BLaER1 treated with 17β-estradiol and CSF1 and Interleukin-3, amounts not matched to agents 10 nM and 100 nM (cell line): ENCODE results near the gene USP49.
A peak's percentile ranks its signal among the peaks of the same experiment; 100 is the strongest.

ENCODE experiments used
- H3K27ac ChIP-seq, 11 experiments: shearing (Covaris generic); formaldehyde crosslinking; 2 replicates each; pipeline ENCODE4 v1.8.1; 2022
- H3K27me3 ChIP-seq, 11 experiments: shearing (Covaris generic); formaldehyde crosslinking; 2 replicates each; pipeline ENCODE4 v1.8.1; 2022
- H3K36me3 ChIP-seq, 11 experiments: shearing (Covaris generic); formaldehyde crosslinking; 2 replicates each; pipeline ENCODE4 v1.8.1; 2022
- H3K4me1 ChIP-seq, 10 experiments: shearing (Covaris generic); formaldehyde crosslinking; 2 replicates each; pipeline ENCODE4 v1.8.1; 2022
- H3K4me2 ChIP-seq, 11 experiments: shearing (Covaris generic); formaldehyde crosslinking; 2 replicates each; pipeline ENCODE4 v1.8.1; 2022
- H3K4me3 ChIP-seq, 10 experiments: shearing (Covaris generic); formaldehyde crosslinking; 2 replicates each; pipeline ENCODE4 v1.8.1; 2022
- H3K9ac ChIP-seq, 11 experiments: shearing (Covaris generic); formaldehyde crosslinking; 2 replicates each; pipeline ENCODE4 v1.8.1; 2022
- H3K9me3 ChIP-seq, 11 experiments: shearing (Covaris generic); formaldehyde crosslinking; replicated peaks in 1 of 11; 2 replicates each; pipeline ENCODE4 v1.8.1; 2022
- H4K20me1 ChIP-seq, 11 experiments: shearing (Covaris generic); formaldehyde crosslinking; 2 replicates each; pipeline ENCODE4 v1.8.1; 2022
- Cebpa-rat ChIP-seq, 11 experiments: shearing (Covaris generic); IDR thresholded peaks; 2 replicates each; pipeline ENCODE4 v1.8.1; 2022

Gene USP49

DNA sequence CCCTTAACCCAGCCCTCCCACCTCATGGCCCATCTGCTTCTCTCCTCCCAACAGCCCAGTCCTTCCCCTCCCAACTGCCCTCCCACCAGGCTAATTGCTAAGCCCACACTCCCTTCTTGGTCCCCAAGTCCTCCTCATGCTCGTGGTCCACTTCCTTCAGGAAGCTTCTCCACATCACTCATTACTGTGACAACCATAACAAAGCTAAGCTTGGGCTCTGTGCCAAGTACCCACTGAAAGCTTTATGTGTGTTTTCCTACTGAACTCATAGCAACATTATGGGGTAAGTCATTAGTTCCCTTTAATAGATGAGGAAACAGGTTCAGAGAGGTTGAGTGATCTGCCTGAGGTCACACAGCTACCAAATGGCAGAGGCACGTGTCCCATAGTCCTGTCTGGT, 131.7 kb downstream of the USP49 start:
- Histone ChIP-seq H3K36me3 (no peaks in the 10 kb centered on the region), H3K27ac (no peak overlapping the region), H3K4me2 (no peak overlapping the region), H3K4me3 (no peak overlapping the region), H4K20me1 (no peaks in the 10 kb centered on the region), H3K4me1 (peaks cover 4 to 28% (median 16%) of the 10 kb centered on the region in 10 experiments), H3K27me3 (no peaks in the 10 kb centered on the region), H3K9me3 (no peaks in the 10 kb centered on the region), H3K9ac (no peak overlapping the region)
- TF ChIP-seq Cebpa-rat (IDR thresholded peaks at IDR 0.05), result no peak

DNA sequence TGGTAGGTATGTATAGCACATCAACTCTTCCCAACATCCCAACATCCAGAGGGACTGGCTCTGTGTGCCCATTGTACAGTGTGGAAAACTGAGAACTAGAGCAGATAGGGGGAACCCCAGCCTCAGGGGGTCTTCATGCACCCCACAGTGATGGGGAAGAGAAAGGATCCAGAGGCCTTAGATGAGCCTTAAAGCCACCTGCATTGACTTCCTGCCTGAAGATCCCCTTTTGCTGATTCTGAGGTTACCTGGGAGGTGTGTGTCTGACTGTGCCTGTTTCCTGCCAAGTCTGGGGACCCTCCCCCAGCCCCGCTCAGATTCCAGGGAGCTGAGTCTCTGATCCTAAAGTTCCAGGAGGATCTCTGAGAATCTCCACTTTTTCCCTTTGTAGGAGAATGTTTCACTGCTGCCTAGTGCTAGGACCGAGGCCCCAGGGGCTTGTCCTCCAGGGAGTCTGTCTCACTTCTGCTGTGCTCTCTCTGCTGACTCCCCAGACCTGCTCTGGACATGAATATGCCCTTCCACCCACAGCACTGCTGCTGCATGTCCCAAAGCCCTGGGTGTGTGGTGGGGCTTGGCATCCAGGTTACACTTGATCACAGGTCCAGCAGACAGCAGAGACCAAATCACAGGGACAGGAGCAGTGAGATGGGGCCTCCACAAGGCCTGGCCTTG, 135.1 kb downstream of the USP49 start:
- no peak for TF ChIP-seq Cebpa-rat (IDR thresholded peaks at IDR 0.05)
- Histone ChIP-seq H3K9me3 (no peaks in the 10 kb centered on the region), H3K4me2 (no peak overlapping the region), H3K9ac (peak overlapping the region in 3 of 11 experiments; percentile 11 to 13 (median 13); a peak in 2 of 22 replicates), H3K4me3 (no peak overlapping the region), H3K27ac (no peak overlapping the region), H3K4me1 (peaks cover 7 to 41% (median 26%) of the 10 kb centered on the region in 10 experiments; a peak in 17 of 20 replicates), H4K20me1 (no peaks in the 10 kb centered on the region), H3K36me3 (no peaks in the 10 kb centered on the region), H3K27me3 (no peaks in the 10 kb centered on the region)

DNA sequence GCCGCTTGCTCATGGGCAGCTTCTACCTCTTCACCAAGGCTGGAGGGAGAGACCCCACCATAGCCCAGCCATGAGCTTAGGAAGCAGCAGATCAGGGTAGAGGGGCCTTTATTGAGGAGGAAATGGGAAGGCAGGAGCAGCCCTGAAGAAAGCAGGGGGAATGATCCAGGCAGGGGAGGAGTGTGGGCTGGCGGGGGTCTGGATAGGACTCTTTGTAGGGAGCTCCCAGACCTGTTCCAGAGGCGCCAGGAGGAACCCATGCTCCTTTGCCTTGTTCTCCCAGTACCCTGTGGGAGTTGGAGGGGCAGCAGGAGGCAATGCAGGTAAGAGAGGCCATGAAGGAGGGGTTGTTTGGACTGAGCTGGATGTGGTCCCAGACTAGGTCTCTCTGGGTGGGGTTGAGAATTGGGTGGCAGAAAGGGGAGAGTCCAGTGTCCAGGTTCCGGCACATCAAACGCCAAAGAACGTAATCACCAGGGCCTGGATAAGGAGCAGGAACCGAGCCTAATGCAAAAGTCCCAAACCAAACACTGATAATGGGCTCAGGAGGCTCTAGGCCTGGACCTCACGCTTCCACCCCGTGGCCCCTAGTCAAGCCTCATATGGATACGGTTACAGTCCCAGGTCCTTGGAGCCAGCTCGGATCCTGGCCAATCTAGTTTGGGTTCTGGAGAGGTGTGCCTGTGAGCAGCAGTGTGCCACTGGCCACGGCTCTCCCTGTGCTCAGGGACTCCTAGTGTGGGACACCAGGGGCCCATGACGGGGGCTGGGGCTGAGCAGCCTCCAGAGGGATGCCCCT, 135.9 kb downstream of the USP49 start:
- Histone ChIP-seq H3K4me2 (no peak overlapping the region), H3K9me3 (no peaks in the 10 kb centered on the region), H3K9ac (no peak overlapping the region), H4K20me1 (no peaks in the 10 kb centered on the region), H3K4me3 (no peak overlapping the region), H3K4me1 (peaks cover 7 to 41% (median 26%) of the 10 kb centered on the region in 10 experiments; a peak in 17 of 20 replicates), H3K27ac (no peak overlapping the region), H3K36me3 (no peaks in the 10 kb centered on the region), H3K27me3 (no peaks in the 10 kb centered on the region)
- TF ChIP-seq Cebpa-rat (IDR thresholded peaks at IDR 0.05), result no peak

DNA sequence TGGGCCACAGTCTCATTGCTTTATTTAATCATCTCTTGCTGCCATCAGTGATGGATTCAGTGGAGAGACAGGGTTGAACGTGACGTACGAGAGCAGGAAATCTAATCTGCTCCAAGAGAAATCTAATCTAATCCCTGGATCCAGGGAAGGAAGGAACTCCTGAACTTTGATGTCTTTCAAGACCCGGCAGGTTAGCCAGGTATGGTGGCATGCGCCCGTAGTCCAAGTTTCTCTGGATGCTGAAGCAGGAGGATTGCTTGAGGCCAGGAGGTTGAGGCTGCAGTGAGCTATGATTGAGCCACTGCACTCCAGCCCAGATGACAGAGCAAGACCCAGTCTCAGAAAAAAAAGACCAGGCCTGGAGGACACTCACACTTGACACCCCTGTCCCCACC, 136.5 kb downstream of the USP49 start:
- H3K4me3 ChIP-seq, result no peak overlapping the region
- no peak for TF ChIP-seq Cebpa-rat (IDR thresholded peaks at IDR 0.05)
- H3K4me2 ChIP-seq, result no peak overlapping the region
- H3K4me1 ChIP-seq, result peaks cover 7 to 41% (median 26%) of the 10 kb centered on the region in 10 experiments; a peak in 17 of 20 replicates
- H3K9ac ChIP-seq, result no peak overlapping the region
- no peaks in the 10 kb centered on the region for H3K9me3 ChIP-seq
- H3K27ac ChIP-seq, result no peak overlapping the region
- H4K20me1 ChIP-seq, result no peaks in the 10 kb centered on the region
- H3K36me3 ChIP-seq, result no peaks in the 10 kb centered on the region
- H3K27me3 ChIP-seq, result no peaks in the 10 kb centered on the region

DNA sequence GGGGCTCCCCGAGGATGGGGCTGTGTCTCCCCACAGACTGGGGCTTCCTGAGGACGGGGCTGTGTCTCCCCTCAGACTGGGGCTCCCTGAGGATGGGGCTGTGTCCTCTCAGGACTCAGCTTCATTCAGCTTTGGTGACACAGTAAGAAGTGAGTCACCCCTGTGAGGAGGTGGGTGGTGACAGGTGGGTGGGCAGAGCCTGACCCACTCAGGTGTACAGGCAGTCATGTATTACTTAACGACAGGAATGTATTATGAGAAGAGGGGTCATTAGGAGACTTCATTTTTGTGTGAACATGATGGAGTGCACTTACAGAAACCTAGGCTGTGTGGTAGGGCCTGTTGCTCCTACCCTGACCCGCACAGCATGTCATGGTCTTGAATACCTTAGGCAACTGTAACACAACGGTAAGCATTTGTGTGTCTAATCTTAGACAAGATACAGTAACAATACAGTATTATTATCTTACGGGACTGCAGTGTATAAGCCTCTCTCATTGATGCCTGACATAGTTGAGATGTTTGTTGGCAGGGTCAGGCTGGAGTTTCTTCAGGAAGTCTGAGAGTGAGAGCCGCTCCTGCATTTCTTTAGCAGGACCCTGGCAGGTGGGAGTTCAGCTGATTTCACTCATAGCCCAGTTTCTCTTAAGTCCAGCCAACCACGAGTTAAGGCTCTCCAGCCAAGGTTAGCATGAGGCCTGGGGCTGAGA, 137.1 kb downstream of the USP49 start:
- no peaks in the 10 kb centered on the region for H3K36me3 ChIP-seq
- no peaks in the 10 kb centered on the region for H3K27me3 ChIP-seq
- H3K9ac ChIP-seq, result peak overlapping the region in 1 of 11 experiments; percentile 24; a peak in 1 of 22 replicates
- no peak for TF ChIP-seq Cebpa-rat (IDR thresholded peaks at IDR 0.05)
- peak overlapping the region in 7 of 11 experiments; percentile 63 to 80 (median 75); a peak in 10 of 22 replicates for H3K4me2 ChIP-seq
- H3K4me3 ChIP-seq, result no peak overlapping the region
- no peaks in the 10 kb centered on the region for H3K9me3 ChIP-seq
- H4K20me1 ChIP-seq, result no peaks in the 10 kb centered on the region
- peaks cover 7 to 41% (median 26%) of the 10 kb centered on the region in 10 experiments; a peak in 17 of 20 replicates for H3K4me1 ChIP-seq
- no peak overlapping the region for H3K27ac ChIP-seq

DNA sequence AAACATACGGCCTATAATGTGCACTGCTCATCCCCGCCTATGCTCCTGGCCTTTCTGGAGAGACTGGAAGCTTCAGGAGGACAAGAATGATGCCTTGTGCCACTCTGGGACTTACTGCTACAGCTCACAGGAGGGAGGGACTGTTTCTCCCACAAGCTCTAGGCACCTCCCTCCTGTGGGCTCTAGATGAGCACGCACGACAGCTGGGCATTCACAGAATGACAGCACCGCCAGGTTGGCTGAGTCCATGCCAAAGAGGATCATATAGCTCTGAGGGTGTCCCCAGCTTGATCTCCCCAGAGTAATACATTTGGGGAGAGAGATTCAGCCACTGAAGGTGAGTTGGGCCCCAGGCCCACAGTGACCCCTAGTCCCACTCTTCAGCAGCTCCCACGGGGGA, 137.9 kb downstream of the USP49 start:
- TF ChIP-seq Cebpa-rat (IDR thresholded peaks at IDR 0.05), result no peak
- no peaks in the 10 kb centered on the region for H3K36me3 ChIP-seq
- H3K27ac ChIP-seq, result no peak overlapping the region

DNA sequence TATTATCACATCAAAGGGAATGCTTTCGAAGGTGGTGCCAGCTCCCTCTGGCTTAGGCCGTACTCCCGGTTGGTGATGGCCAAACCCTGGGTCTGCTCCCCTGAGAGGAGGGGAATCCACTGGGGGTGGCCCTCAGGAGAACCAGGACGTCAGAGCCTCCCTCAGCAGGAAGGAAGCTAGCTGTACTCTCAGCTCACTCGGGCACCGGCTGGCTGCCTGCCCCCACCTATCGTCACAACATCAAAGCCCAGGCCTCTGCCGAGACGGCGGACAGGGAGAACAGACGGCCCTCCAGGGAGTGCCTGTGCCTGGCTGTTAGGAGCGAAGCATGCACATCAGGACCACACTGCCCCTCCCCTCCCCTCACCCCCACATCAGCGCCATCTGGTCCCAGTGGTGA, 138.8 kb downstream of the USP49 start:
- H3K9ac ChIP-seq, result peak overlapping the region in 3 of 11 experiments; percentile 19 to 30 (median 24); a peak in 5 of 22 replicates
- peak overlapping the region; percentile 44 to 80 (median 72) for H3K4me2 ChIP-seq
- H3K27me3 ChIP-seq, result no peaks in the 10 kb centered on the region
- peaks cover 7 to 41% (median 26%) of the 10 kb centered on the region in 10 experiments; a peak in 17 of 20 replicates for H3K4me1 ChIP-seq
- no peaks in the 10 kb centered on the region for H3K9me3 ChIP-seq
- no peak for TF ChIP-seq Cebpa-rat (IDR thresholded peaks at IDR 0.05)
- no peaks in the 10 kb centered on the region for H4K20me1 ChIP-seq
- no peak overlapping the region for H3K4me3 ChIP-seq
- peak overlapping the region in 2 of 11 experiments; percentile 21 to 22; a peak in 2 of 22 replicates for H3K27ac ChIP-seq
- H3K36me3 ChIP-seq, result no peaks in the 10 kb centered on the region

More for the DNA sequence above, 137.9 kb downstream of the USP49 start:
- no peaks in the 10 kb centered on the region for H4K20me1 ChIP-seq
- peak overlapping the region in 1 of 11 experiments; percentile 24; a peak in 1 of 22 replicates for H3K9ac ChIP-seq
- no peak overlapping the region for H3K4me3 ChIP-seq
- no peaks in the 10 kb centered on the region for H3K9me3 ChIP-seq
- no peaks in the 10 kb centered on the region for H3K27me3 ChIP-seq
- peak overlapping the region in 8 of 11 experiments; percentile 44 to 80 (median 74); a peak in 16 of 22 replicates for H3K4me2 ChIP-seq
- peaks cover 7 to 41% (median 26%) of the 10 kb centered on the region in 10 experiments; a peak in 17 of 20 replicates for H3K4me1 ChIP-seq

DNA sequence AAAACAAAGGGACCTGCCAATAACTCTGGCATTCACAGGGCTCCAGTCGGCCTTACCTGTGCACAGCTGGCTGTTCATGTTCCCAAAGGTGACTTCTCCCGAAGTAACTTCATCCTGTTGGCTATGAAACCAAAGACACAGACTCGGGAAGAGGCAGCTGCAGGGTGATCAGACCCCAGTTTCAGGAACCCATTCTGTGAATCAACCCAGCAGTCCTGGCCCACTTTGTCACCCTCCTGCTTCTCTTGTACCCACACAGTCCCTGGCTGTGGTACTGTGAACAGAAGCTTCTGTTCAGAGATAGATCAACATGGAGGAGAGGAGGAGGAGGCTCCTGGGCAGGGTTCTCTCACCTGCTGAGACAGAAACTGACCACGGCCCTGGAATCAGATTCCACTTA, 139.3 kb downstream of the USP49 start:
- peak overlapping the region; percentile 44 to 80 (median 72); a peak in 20 of 22 replicates for H3K4me2 ChIP-seq
- H3K9me3 ChIP-seq, result no peaks in the 10 kb centered on the region
- no peak for TF ChIP-seq Cebpa-rat (IDR thresholded peaks at IDR 0.05)
- no peaks in the 10 kb centered on the region for H3K36me3 ChIP-seq
- H3K9ac ChIP-seq, result peak overlapping the region in 1 of 11 experiments; percentile 19; a peak in 1 of 22 replicates
- no peaks in the 10 kb centered on the region for H3K27me3 ChIP-seq
- peaks cover 7 to 41% (median 26%) of the 10 kb centered on the region in 10 experiments; a peak in 17 of 20 replicates for H3K4me1 ChIP-seq
- peak overlapping the region in 1 of 11 experiments; percentile 22; a peak in 1 of 22 replicates for H3K27ac ChIP-seq
- H4K20me1 ChIP-seq, result no peaks in the 10 kb centered on the region
- H3K4me3 ChIP-seq, result no peak overlapping the region

DNA sequence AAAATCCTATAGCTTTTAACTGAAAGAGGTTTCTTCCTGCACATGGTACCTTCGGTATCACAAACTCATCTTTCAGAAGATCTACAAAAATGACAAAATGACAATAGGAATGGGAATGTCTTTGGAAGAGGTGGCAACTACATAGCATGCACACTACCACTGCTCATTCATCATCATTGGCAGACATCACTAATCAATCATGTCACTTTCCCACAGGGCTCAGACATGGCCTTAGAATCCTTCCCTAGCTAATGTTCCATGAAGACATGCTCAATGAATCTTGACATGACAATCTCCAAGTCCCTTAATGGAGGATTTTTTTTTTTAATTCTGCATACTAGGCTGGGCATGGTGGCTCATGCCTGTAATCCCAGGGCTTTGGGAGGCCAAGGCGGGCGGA, 144.8 kb downstream of the USP49 start:
- Histone ChIP-seq H3K9me3 (no peaks in the 10 kb centered on the region), H3K9ac (no peak overlapping the region), H3K4me1 (no peaks in the 10 kb centered on the region), H3K27ac (no peak overlapping the region), H3K27me3 (no peaks in the 10 kb centered on the region), H3K4me3 (no peak overlapping the region), H3K4me2 (no peak overlapping the region), H3K36me3 (no peaks in the 10 kb centered on the region), H4K20me1 (no peaks in the 10 kb centered on the region)
- no peak for TF ChIP-seq Cebpa-rat (IDR thresholded peaks at IDR 0.05)
